ENCODE results near the gene ADRA2A.

GRCh38 chr10:111123883-111124282 lies 47.1 kb downstream of the ADRA2A start:
- TF ChIP-seq CTCF (IDR thresholded peaks at IDR 0.05; ENCODE audit: poor library complexity) (no peak), EZH2phosphoT487 (IDR thresholded peaks at IDR 0.05; ENCODE audit: low read depth, severe bottlenecking, unreplicated experiment) (no peak), EZH2 (IDR thresholded peaks at IDR 0.05; ENCODE audit: borderline replicate concordance) (no peak)
